Neural progenitor cell (in vitro differentiated cells): ENCODE data around the gene ECT2. TPM values are rescaled to one million over a fixed set of nuclear protein-coding genes. Genes with fewer than 3 reads are reported as not detected.

ENCODE experiments used
- DNase-seq: peaks from one replicate; pipeline ENCODE4 v3.0.0-alpha.2; 2016; ENCODE audit warnings: low spot score
- H2AFZ ChIP-seq: fragments of 200-600 bp; sonication (generic); replicated peaks from 2 replicates; pipeline ENCODE4 v1.6.1; 2016; ENCODE audit warnings: antibody characterized with exemption
- H3F3A ChIP-seq: fragments of 200-600 bp; sonication (generic); 2 replicates; pipeline ENCODE4 v1.6.1; 2016; ENCODE audit warnings: antibody characterized with exemption, low read depth
- H3K27ac ChIP-seq: fragments of 200-600 bp; sonication (generic); 2 replicates; pipeline ENCODE4 v1.5.1; 2016; ENCODE audit warnings: mild to moderate bottlenecking
- H3K27me3 ChIP-seq: fragments of 200-600 bp; sonication (generic); 2 replicates; pipeline ENCODE4 v1.6.1; 2016; ENCODE audit warnings: mild to moderate bottlenecking, moderate library complexity
- H3K36me3 ChIP-seq: fragments of 200-600 bp; sonication (generic); 2 replicates; pipeline ENCODE4 v1.5.1; 2016
- H3K4me1 ChIP-seq: fragments of 200-600 bp; sonication (generic); 2 replicates; pipeline ENCODE4 v1.6.1; 2016; ENCODE audit warnings: mixed run types
- H3K4me2 ChIP-seq: fragments of 200-600 bp; sonication (generic); 2 replicates; pipeline ENCODE4 v1.6.1; 2016
- H3K4me3 ChIP-seq: fragments of 200-600 bp; sonication (generic); 2 replicates; pipeline ENCODE4 v1.5.1; 2016
- H3K79me2 ChIP-seq: fragments of 200-600 bp; sonication (generic); 2 replicates; pipeline ENCODE4 v1.6.1; 2016; ENCODE audit warnings: low read depth
- H3K9ac ChIP-seq: fragments of 200-600 bp; sonication (generic); 2 replicates; pipeline ENCODE4 v1.6.1; 2016
- H3K9me3 ChIP-seq: fragments of 200-600 bp; sonication (generic); 2 replicates; pipeline ENCODE4 v1.5.1; 2016; ENCODE audit warnings: low read depth
- H4K20me1 ChIP-seq: fragments of 200-600 bp; sonication (generic); 2 replicates; pipeline ENCODE4 v1.6.1; 2016; ENCODE audit warnings: low read depth
- H3K27ac Mint-ChIP-seq: 3 replicates; pipeline ENCODE4 v1.8.0; 2021; ENCODE audit warnings: mixed read lengths
- H3K27me3 Mint-ChIP-seq: 2 replicates; pipeline ENCODE4 v1.8.0; 2022; ENCODE audit warnings: low read depth, mild to moderate bottlenecking, inconsistent platforms, moderate library complexity, mixed read lengths; ENCODE audit not compliant: insufficient read depth
- H3K36me3 Mint-ChIP-seq: 3 replicates; pipeline ENCODE4 v1.8.0; 2021; ENCODE audit warnings: mixed read lengths
- H3K4me1 Mint-ChIP-seq: 3 replicates; pipeline ENCODE4 v1.8.0; 2021; ENCODE audit warnings: mixed read lengths
- H3K4me3 Mint-ChIP-seq: 3 replicates; pipeline ENCODE4 v1.8.0; 2021; ENCODE audit warnings: mild to moderate bottlenecking, moderate library complexity, mixed read lengths
- H3K9me3 Mint-ChIP-seq: 3 replicates; pipeline ENCODE4 v1.8.0; 2020; ENCODE audit warnings: mixed read lengths
- CTCF ChIP-seq: fragments of 200-600 bp; sonication (generic); IDR thresholded peaks from 2 replicates; pipeline ENCODE4 v1.5.1; 2017; ENCODE audit warnings: antibody characterized with exemption, mild to moderate bottlenecking
- EZH2 ChIP-seq: fragments of 200-600 bp; sonication (generic); IDR thresholded peaks from 2 replicates; pipeline ENCODE4 v1.6.1; 2017; ENCODE audit warnings: antibody characterized with exemption, mild to moderate bottlenecking, moderate library complexity
- EZH2phosphoT487 ChIP-seq: fragments of 200-600 bp; sonication (generic); IDR thresholded peaks from 2 replicates; pipeline ENCODE4 v1.6.1; 2017; ENCODE audit warnings: antibody characterized with exemption
- total RNA-seq: library from RNA; depleted of rRNA; stranded (reverse); fragments of >200 nt; gene quantifications from 2 replicates; pipeline ENCODE4 v1.2.3, GENCODE V29; 2015; ENCODE audit warnings: low replicate concordance

The ECT2 gene
- total RNA-seq, 1 donor from 2014 or later: 267 TPM

GRCh38 chr3:172846706-172847105, 96.2 kb downstream of the ECT2 start:
- Histone ChIP-seq H3K4me3 (no peak overlapping the region), H3F3A (no peaks in the 10 kb centered on the region), H4K20me1 (no peaks in the 10 kb centered on the region), H3K9ac (no peak overlapping the region), H3K4me2 (no peak overlapping the region), H3K27me3 (no peaks in the 10 kb centered on the region), H3K4me1 (peaks cover 11% of the 10 kb centered on the region), H2AFZ (no peak overlapping the region), H3K9me3 (no peaks in the 10 kb centered on the region), H3K79me2 (no peaks in the 10 kb centered on the region), H3K36me3 (no peaks in the 10 kb centered on the region), H3K27ac (no peak overlapping the region)
- Mint-ChIP-seq H3K36me3 (peaks cover 2% of the 10 kb centered on the region), H3K9me3 (peaks cover 8% of the 10 kb centered on the region), H3K27me3 (no peaks in the 10 kb centered on the region), H3K4me1 (peaks cover 13% of the 10 kb centered on the region), H3K27ac (no peak overlapping the region), H3K4me3 (no peak overlapping the region)
- TF ChIP-seq EZH2phosphoT487 (no peak), CTCF (no peak), EZH2 (no peak)
- DNase-seq: no peak

DNA sequence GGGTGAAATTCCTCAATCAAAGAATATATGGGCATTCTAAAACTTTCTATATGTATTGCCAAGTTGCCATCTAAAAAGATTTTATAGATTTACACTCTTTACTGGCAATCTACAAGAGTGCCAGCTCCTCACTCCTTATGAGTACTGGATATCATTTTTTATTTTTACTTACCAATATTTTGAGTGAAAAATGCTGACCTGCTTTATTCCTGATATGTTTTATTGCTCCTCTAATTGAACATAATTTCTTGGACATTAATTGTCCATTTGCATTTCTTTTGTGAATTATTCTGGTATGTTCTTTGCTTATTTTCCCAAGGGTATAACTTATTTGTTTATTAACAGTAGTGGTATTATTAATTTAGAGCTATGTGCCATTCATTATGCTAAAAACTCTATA, 96.8 kb downstream of the ECT2 start:
- Histone ChIP-seq H4K20me1 (no peaks in the 10 kb centered on the region), H3K36me3 (no peaks in the 10 kb centered on the region), H3K79me2 (no peaks in the 10 kb centered on the region), H3K27ac (no peak overlapping the region), H3K4me2 (no peak overlapping the region), H3K4me3 (no peak overlapping the region), H3K27me3 (no peaks in the 10 kb centered on the region), H3K4me1 (peaks cover 11% of the 10 kb centered on the region), H2AFZ (no peak overlapping the region), H3F3A (no peaks in the 10 kb centered on the region), H3K9me3 (no peaks in the 10 kb centered on the region), H3K9ac (no peak overlapping the region)
- Mint-ChIP-seq H3K27me3 (no peaks in the 10 kb centered on the region), H3K36me3 (peaks cover 2% of the 10 kb centered on the region), H3K4me3 (no peak overlapping the region), H3K27ac (no peak overlapping the region), H3K4me1 (peaks cover 13% of the 10 kb centered on the region), H3K9me3 (peaks cover 6% of the 10 kb centered on the region)
- no peak for TF ChIP-seq EZH2
- no peak for TF ChIP-seq EZH2phosphoT487
- TF ChIP-seq CTCF: no peak
- DNase-seq: no peak

DNA sequence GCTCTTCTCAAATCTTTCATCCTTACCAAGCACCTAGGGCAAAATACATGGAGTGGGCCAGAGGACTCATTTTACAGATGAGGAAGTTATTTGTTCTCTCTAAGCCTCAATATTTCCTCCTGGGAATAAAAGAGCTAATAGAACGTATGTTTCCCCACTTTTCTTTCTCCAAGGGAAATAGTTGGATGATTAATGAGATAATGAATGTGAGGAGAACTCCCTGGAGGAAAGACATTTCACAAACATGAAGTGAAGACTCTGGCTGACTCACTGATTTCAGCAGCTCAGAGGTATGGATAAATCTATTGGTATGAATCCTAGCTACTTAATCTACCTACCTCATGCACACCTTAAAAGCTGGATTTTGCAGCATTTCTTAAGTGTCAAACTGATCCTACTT, 98.4 kb downstream of the ECT2 start:
- no peaks in the 10 kb centered on the region for H4K20me1 ChIP-seq
- H3K4me3 Mint-ChIP-seq: no peak overlapping the region
- H3K27ac Mint-ChIP-seq: no peak overlapping the region
- H3K4me1 Mint-ChIP-seq: peaks cover 13% of the 10 kb centered on the region
- H3K79me2 ChIP-seq: no peaks in the 10 kb centered on the region
- DNase-seq: no peak
- H3K27me3 Mint-ChIP-seq: no peaks in the 10 kb centered on the region
- H3K4me2 ChIP-seq: no peak overlapping the region
- no peaks in the 10 kb centered on the region for H3K36me3 ChIP-seq
- peaks cover 7% of the 10 kb centered on the region for H3F3A ChIP-seq
- H3K27me3 ChIP-seq: no peaks in the 10 kb centered on the region
- TF ChIP-seq CTCF (no peak), EZH2 (no peak), EZH2phosphoT487 (no peak)
- H3K4me3 ChIP-seq: no peak overlapping the region
- H3K9me3 ChIP-seq: no peaks in the 10 kb centered on the region
- H3K27ac ChIP-seq: no peak overlapping the region
- H2AFZ ChIP-seq: no peak overlapping the region
- H3K4me1 ChIP-seq: peaks cover 25% of the 10 kb centered on the region
- H3K9me3 Mint-ChIP-seq: peaks cover 5% of the 10 kb centered on the region
- H3K9ac ChIP-seq: no peak overlapping the region
- peaks cover 2% of the 10 kb centered on the region for H3K36me3 Mint-ChIP-seq
